HuH-7.5 (cell line): Measurements from ENCODE around the gene PRKRA.
"Not testable (repeated sequence)": the region's sequence is repeated elsewhere in the genome, so short reads cannot be mapped to it uniquely, and the experiment has no call there.

Experiments
- DNase-seq: peaks from one replicate; pipeline ENCODE4 v3.0.0; 2011; ENCODE audit warnings: low spot score

PRKRA gene

GRCh38 chr2:178413472-178414265 is 37.3 kb downstream of the PRKRA start:
- DNase-seq = peak; percentile 21

- DNase-seq = not testable (repeated sequence)
Measured at GRCh38 chr2:178412453-178412852, 38.5 kb downstream of the PRKRA start.

GRCh38 chr2:178412047-178412446 is 38.9 kb downstream of the PRKRA start:
- no peak for DNase-seq

- DNase-seq = no peak
Measured at GRCh38 chr2:178409261-178409660, 41.7 kb downstream of the PRKRA start.

GRCh38 chr2:178404368-178404767 is 46.6 kb downstream of the PRKRA start:
- DNase-seq = no peak

GRCh38 chr2:178403671-178404306 is 47.2 kb downstream of the PRKRA start:
- no peak for DNase-seq

GRCh38 chr2:178401994-178402437 is 49.0 kb downstream of the PRKRA start:
- DNase-seq = no peak

GRCh38 chr2:178397002-178397605 is 53.9 kb downstream of the PRKRA start:
- DNase-seq = no peak

- no peak for DNase-seq
Measured at GRCh38 chr2:178395941-178396570, 54.9 kb downstream of the PRKRA start.

GRCh38 chr2:178395295-178395694 is 55.7 kb downstream of the PRKRA start:
- DNase-seq = no peak

GRCh38 chr2:178394859-178395258 is 56.1 kb downstream of the PRKRA start:
- no peak for DNase-seq

- no peak for DNase-seq
Measured at GRCh38 chr2:178392215-178392614, 58.8 kb downstream of the PRKRA start.

- no peak for DNase-seq
Measured at GRCh38 chr2:178391701-178392100, 59.3 kb downstream of the PRKRA start.

- no peak for DNase-seq
Measured at GRCh38 chr2:178388287-178388686, 62.7 kb downstream of the PRKRA start.

- DNase-seq = no peak
Measured at GRCh38 chr2:178386986-178387597, 63.9 kb downstream of the PRKRA start.

GRCh38 chr2:178385595-178386148 is 65.3 kb downstream of the PRKRA start:
- no peak for DNase-seq

- no peak for DNase-seq
Measured at GRCh38 chr2:178383718-178384117, 67.3 kb downstream of the PRKRA start.
